Activated CD8-positive, alpha-beta memory T cell treated with anti-CD3 and anti-CD28 coated beads for 48 hours (primary cell): Measurements from ENCODE around the gene PKP3.
"Not testable (repeated sequence)": the region's sequence is repeated elsewhere in the genome, so short reads cannot be mapped to it uniquely, and the experiment has no call there.

ENCODE experiments used
- DNase-seq, 3 experiments: peaks; one replicate each; pipeline ENCODE4 v3.0.0-alpha.2; 2020; ENCODE audit warnings: low read depth in 2 of 3, low spot score in 2 of 3

Gene PKP3

DNA sequence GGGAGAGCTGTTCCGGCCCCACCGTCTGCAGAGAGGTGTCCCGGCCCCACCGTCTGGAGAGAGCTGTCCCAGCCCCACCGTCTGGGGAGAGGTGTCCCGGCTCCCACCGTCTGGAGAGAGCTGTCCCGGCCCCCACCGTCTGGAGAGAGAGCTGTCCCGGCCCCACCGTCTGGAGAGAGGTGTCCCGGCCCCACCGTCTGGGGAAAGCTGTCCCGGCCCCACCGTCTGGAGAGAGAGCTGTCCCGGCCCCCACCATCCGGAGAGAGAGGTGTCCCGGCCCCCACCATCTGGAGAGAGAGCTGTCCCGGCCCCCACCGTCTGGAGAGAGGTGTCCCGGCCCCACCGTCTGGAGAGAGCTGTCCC lies 30.6 kb upstream of the PKP3 start:
- not testable (repeated sequence) for DNase-seq

DNA sequence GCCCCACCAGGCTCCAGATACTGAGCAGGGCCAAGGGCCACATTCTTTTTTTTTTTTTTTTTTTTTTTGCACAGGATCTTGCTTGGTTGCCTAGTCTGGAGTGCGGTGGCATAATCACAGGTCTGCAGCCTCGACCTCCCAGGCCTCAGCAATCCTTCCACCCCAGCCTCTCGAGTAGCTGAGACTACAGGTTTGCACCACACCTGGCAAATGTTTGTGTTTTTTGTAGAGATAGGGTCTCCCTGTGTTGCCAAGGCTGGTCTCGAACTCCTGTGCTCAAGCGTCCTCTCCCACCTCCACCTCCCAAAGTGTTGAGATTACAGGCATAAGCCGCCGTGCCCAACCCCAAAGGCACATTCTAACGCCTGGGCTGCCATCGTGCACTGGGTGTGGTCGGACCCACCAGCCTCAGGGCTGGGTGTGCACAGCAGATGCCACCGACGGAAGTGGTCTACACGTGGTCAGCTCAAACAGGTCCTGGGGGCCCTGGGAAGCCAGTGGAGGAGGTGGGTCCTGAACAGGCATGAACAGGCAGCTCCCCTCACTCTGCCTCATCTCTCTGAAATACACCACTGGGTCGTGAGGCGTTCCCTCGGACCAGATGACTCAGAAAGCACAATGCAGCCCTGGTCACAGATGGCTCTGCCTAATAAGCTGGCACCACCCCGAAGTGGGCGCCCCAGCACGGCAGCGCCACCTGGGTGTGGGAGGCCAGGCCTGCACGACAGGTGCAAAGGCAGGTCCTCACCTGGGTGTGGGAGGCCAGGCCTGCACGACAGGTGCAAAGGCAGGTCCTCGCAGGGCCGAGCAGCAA lies 29.9 kb upstream of the PKP3 start:
- DNase-seq, result peak in 1 of 3 experiments; percentile 13

DNA sequence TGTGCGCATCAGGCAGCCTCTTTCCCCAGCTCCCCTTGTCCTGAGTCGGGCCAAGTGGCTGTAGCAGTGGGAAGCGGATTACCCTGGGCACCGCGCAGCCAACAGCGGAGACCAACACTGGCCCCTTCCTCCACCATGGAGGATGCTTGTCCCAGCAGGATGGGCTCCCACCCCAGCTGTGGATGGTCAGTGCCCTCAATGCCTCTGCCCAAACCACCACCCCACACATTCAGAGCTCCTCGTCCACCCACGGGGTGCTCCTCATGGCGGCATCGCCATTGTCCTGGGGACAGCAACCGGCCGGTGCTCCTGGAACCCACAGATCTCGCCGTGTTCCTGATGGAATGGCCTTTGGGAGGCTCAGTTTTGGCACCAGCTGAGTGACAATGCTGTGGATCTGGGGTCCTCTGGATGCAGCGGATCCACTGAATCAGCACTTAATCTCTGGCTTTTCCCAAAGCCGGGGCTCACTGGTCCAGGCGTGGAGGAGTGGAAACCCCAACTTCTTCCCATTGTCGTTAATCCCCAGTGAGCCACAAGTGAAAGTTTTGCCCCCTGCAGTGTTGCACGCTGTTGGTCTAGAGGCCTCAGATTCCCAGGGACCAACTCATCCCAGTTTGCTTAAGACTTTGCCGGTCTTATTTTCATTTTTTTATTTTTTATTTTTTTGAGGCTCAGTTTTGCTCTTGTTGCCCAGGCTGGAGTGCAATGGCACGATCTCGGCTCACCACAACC lies 28.9 kb upstream of the PKP3 start:
- DNase-seq, result no peak

DNA sequence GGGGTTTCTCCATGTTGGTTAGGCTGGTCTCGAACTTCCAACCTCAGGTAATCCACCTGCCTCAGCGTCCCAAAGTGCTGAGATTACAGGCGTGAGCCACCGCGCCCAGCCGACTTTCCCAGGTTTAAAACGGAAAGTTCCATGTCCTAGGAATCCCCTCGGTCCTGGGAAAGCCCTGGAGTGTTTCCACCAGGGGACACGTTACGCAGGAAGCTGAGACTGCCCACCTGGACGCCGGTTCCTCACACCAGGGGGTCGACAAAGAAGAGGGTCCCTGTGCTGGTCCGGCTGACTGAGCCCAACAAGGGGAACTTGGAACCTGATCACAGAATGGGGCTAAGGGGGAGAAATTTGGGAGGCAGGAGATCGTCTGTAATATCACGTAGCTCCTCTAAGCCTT lies 28.2 kb upstream of the PKP3 start:
- no peak for DNase-seq

DNA sequence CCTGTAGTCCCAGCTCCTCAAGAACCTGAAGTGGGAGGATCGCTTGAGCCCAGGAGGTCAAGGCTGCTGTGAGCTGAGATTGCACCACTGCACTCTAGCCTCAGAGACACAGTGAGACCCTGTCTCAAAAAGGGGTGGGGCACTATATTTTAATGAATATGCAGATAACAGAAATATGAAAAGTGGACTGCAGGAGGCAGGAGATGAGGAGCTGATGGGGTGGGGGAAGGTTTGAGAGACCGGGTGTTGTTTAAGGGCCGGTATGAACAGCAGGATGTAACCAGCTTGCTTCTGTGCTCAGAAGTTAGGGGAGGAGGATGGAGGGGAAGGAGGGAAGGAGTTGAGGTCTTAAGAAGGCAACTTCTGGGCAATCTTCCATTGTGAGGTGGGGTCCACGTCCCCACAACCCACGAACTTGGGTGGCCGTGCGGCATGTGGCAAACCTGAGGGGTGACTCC lies 26.0 kb upstream of the PKP3 start:
- no peak for DNase-seq

DNA sequence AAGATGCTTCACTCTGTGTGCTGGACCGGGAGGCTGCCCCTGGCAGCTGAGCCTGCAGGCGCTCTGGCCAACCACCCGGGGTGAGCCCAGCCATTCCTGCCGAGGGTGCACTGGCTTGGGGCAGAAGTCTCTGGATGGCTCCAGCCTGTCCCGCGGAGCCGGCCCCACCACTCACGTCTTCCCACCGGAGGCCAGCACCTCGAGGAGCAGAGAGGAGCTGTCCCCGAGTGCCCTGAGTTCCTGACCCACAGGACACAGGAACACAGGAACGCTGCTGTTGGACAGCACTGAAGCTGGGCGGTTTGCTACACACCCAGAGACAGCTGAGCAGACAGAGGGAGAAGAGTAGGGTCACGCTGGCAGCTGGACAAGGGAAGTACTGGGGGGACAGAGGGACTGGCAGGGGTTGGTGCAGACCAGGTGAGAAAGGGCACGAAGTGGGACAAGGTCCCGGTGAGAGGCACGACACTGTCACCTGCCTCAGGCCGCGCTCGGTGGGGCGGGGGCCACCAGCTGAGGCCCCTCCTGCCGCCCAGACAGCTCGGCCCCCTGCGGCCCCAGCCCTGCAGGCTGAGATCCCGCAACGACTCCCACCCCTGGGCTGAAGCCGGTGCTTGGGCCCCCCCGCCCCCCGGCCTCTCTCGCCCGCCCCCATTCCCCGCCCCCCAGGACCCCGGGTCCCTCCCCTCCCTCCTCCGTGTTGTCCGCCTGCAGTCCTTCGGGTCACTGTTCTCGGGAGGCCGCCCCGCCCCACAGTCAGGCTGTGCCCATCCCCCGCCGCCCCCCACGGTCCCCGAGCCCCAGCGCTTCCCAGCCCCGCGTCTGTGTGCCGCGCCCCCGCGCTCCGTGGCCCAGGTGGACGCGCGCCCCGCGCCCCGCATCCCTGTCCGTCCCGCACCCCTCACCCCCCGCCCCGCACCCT lies 25.3 kb upstream of the PKP3 start:
- DNase-seq, result no peak

DNA sequence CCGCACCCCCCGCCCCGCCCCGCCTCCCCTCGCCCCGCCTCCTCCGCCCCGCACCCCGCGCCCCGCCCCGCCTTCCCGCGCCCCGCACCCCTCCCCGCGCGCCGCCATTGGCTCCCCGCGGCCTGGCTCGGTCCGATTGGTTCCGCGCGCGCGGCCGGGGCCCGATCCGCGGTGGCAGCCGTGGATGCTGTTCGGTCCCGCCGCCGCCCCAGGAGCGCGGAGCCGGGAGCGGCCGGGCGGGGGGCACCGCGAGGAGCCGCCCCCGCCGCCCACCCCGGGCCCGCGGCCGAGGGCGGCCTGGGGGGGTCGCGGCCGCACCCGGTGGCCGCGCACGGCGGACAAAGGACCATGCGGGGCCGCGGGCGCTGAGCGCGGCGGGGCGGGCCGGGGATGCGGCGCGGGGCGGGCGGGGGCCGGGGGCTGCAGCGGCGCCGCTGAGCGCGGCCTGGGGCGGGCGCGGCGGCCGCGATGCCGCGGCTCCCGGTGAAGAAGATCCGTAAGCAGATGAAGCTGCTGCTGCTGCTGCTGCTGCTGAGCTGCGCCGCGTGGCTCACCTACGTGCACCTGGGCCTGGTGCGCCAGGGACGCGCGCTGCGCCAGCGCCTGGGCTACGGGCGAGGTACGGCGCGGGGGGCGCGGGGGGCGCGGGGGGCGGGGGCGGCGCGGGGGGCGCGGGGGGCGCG lies 24.5 kb upstream of the PKP3 start, which contains the start of gene B4GALNT4:
B4GALNT4 (plus strand) TSS at position 164 of the 683 bp plus-strand sequence; CDS start at position 469, 305 bp downstream.
- DNase-seq, result no peak

DNA sequence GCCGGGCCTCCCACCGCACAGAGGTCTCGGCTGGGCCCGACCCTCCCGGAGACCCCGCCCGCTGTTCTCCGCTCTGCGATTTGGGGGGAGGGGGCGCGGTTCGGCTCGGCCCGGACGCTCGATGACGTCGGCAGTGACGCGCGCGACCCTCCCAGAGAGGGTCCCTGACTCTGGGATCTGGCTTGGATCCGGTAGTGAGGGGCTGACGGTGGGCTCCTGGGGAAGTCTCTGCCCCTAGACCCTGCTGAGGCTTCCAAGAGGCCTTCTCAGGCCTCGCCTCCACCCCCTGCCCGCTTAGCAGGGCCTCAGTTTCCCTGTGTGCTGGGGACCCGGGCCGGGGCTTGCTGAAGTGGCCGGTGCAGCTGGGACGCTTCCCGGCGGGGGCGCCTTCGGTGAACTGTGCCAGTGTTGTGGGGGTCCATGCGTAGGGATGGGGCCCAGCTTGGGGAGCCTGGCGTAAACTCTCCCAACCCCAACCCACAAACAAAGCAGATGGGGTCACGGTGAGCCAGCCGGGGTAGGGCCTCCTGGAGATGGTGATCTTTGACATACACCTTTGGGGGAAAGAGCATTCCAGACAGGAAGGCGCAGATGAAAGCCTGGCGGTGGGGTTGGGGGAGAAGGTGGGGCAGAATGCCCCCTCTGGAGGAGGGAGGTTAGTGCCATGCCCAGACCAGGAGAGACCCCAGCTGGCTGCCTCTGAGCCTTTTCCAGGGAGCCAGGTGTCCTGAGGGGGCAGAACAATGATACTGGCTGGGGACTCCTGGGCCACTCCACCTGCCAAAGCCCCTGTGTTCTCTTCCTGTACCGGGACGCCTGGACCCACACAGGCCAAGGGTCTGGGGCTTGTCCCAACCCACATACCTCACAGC lies 23.7 kb upstream of the PKP3 start:
- DNase-seq, result no peak

DNA sequence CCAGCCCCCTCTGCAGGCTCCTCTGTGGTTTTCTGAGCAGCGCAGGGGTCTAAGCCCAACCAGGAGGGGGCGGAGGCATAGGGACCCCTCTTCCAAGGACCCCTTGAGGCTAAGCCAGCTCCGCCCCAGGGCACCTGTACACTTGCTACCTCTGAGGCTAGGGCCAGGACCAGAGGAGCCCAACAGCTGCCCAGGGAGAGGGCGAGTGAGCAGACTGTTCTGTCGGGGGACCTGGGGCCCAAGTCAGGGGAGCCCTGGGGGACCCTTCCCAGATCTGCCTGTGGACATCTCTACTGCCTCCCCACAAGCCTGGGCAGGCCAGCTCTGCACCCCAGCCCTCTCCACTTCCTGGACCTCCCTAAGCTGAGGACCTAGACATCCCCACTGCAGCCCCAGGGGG lies 23.0 kb upstream of the PKP3 start:
- no peak for DNase-seq

DNA sequence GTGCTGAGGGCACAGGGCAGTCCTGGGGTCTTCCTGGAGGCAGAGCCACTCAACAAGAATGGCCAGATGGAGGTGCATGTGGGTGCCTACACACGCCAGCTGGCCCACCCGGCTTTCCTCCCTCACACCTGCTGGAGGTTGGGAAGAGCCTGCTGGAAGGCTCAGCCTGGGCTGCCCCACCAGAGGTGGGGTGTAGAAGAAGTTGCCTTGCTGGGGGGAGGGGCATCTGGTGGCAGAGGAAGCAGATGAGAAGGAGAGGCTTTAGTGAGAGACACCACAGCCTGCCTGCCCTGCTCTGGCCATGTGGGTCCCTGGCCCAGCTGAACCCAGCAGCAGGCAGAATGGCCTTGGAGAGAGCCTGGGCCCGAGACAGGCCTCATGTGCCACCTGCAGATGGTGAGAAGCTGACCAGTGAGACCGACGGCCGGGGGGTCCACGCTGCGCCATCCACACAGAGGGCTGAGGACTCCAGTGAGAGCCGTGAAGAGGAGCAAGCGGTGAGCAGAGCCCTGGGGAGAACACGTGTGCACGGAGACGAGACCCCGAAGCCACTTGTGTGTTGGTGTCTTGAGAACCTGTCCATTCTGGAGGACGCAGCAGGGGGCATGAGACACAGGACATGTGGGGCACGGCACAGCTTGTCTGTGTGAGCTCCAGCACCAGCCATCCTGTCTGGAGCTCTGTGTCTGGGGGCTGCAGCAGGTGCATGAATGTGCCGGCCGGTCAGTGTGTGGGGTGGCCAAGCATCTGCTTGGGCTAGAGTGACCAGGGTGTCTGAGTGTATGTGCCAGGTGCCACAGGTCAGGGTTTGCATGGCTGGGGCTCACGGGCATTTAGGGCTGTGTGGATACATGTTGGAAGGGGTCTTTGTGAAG lies 22.1 kb upstream of the PKP3 start:
- DNase-seq, result no peak

DNA sequence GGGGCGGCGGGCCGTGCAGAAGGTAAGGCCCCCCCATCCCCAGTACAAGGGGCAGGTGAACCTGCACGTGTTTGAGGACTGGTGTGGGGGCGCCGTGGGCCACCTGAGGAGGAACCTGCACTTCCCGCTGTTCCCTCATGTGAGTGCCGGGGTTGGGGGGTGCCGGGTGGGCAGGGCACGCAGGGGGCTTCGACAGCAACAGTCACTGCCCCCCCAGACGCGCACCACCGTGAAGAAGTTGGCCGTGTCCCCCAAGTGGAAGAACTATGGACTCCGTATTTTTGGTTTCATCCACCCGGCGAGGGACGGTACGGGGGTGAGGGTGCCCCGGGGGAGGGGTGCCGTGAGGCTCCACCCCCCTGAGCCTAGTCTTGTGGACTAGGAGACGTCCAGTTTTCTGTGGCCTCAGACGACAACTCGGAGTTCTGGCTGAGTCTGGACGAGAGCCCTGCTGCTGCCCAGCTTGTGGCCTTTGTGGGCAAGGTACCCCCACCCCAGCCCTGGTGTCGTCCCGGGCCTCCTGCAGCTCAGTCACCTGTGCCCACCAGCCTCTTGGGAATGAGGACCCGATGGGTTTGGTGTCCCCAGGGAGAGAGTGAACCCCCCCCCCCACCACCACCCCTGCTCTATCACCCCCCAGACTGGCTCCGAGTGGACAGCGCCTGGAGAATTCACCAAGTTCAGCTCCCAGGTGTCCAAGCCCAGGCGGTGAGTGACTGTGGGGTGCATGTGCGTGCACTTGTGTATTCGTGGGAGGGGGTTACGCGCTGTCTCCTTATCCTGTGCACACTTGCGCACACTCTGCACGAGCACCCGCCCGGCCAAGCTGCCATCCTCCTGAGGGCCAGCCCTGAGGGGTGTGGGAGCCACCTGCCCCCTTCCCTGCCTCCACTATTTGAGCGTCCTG lies 20.9 kb upstream of the PKP3 start:
- DNase-seq, result no peak

DNA sequence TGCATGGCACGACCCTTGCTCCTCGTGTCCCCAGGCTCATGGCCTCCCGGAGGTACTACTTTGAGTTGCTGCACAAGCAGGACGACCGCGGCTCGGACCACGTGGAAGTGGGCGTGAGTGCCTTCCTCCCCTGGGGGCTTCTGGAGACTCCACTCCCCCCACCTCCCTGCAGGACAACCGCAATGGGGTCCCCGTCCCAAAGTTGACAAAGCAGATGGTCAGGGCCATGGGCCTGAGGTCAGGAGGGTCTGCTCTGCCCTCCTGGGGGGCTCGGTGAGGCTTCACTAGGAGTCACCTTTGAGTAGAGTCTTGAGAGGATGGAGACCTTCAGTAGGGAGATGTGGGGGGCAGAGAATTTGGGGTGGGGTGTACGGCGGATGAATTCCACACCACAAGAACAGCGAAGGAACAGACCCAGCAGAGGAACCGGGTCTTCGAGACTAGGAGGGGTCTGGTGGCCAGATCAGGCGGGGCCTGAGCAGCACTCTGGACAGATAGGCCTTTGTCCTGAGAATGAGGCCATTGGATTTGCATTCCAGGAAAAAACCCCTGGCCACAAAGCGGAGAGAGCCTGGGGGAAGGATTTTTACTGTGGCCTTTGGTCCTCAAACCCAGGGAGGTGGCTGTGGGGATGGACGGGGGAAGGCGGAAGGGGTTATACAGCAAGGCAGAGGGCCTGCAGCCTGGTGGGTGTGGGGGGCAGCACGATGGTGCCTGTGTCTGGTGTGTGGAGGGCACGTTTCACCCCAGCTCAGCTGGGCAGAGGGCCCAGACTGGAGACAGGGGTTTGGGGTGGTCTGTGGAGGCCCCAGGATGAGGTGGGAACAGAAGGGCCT lies 20.1 kb upstream of the PKP3 start:
- DNase-seq, result no peak

DNA sequence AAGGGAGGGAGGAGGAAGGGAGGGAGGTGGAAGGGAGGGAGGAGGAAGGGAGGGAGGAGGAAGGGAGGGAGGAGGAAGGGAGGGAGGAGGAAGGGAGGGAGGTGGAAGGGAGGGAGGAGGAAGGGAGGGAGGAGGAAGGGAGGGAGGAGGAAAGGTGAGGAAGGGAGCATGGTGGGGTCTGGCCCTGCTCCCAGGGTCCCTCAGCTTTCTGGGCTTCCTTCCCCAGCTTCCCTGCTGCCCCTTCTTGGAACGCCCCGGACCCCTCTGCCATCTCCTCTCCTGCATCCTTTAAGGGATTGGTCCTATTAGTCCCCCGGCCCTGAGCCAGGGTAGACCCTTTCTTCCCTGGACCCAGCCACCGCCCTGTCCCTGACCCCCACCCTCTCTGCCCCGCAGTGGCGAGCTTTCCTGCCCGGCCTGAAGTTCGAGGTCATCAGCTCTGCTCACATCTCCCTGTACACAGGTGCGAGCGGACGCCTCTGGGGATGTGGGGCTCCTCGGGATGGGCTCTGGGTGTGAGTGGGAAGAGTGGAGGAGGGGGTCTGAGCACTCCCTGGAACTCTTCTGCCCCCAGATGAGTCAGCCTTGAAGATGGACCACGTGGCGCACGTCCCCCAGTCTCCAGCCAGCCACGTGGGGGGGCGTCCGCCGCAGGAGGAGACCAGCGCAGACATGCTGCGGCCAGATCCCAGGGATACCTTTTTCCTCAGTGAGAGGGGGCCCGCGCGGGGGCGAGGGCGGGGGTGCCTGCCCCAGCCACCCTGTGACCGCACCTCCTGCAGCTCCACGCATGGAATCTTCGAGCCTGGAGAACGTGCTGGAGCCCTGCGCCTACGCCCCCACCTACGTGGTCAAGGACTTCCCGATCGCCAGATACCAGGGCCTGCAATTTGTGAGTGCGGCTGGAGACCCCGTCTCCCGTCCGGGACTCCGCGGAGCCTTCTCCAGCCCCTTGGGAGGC lies 18.7 kb upstream of the PKP3 start:
- no peak for DNase-seq

DNA sequence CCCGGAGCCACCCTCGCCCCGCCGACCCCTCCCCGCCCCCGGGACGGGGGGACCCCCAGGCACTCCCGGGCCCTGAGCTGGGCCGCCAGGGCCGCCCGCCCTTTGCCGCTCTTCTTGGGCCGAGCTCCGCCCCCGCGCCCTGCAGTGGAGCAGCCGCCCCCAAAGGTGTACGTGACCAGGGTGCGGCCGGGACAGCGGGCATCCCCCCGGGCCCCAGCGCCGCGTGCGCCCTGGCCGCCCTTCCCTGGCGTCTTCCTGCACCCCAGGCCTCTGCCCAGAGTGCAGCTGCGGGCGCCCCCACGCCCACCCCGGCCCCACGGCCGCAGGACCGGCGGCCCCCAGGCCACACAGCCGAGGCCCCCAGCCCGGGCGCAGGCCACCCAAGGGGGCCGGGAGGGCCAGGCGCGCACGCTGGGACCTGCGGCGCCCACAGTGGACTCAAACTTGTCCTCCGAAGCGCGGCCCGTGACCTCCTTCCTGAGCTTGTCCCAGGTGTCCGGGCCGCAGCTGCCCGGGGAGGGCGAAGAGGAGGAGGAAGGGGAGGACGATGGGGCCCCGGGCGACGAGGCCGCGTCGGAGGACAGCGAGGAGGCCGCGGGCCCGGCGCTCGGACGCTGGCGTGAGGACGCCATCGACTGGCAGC lies 17.4 kb upstream of the PKP3 start:
- DNase-seq, result no peak

DNA sequence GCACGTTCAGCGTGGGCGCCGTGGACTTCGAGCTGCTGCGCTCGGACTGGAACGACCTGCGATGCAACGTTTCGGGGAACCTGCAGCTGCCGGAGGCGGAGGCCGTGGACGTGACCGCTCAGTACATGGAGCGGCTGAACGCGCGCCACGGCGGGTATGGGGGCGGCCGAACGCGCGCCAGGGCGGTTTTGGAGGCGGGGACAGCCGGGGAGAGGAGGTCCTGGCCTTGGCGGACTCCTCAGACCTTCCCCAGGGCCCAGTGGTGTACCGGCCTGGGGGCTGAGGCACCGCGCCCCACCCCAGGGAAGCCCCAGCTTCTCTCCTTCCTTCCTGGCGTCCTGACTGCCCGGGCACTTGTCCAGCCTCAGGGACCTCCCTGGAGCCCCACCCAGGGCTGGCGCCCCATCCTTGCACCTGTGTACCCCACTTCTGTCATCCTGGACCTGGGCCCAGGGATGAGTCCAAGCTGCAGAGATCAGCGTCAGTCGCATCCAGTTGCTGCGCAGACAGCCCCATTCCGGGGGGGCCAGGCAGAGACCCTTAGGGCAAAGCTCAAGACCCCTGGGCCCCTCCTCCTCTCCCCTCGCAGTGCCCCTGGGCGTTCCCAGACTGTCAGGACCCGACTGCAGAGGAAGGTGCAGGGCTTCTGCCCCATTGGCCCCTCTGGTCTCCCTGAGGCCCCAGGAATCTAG lies 16.7 kb upstream of the PKP3 start:
- DNase-seq, result no peak
